Colonic mucosa (tissue), 4 donors: Measurements from ENCODE around the gene USH2A. TPM values are rescaled to one million over a fixed set of nuclear protein-coding genes. Genes with fewer than 3 reads are reported as not detected.

ENCODE experiments used
- DNase-seq: peaks from one replicate; pipeline ENCODE4 v3.0.0-alpha.2; 2020
- H3K27ac ChIP-seq: fragments of 200-600 bp; one replicate; pipeline ENCODE4 v1.8.0; 2021
- H3K27me3 ChIP-seq: fragments of 200-600 bp; one replicate; pipeline ENCODE4 v1.8.0; 2021
- H3K36me3 ChIP-seq: fragments of 200-600 bp; one replicate; pipeline ENCODE4 v1.8.0; 2021
- H3K4me1 ChIP-seq: fragments of 200-600 bp; one replicate; pipeline ENCODE4 v1.8.0; 2021; ENCODE audit warnings: mild to moderate bottlenecking
- H3K4me3 ChIP-seq: fragments of 200-600 bp; one replicate; pipeline ENCODE4 v1.8.0; 2021
- H3K9ac ChIP-seq, 2 donors: one replicate each; pipeline ENCODE4 v1.7.0; 2013; ENCODE audit warnings: control low read depth in 2 of 2, low read depth in 2 of 2, low read length in 2 of 2
- H3K9me3 ChIP-seq: fragments of 200-600 bp; one replicate; pipeline ENCODE4 v1.8.0; 2021
- CTCF ChIP-seq: fragments of 200-600 bp; IDR thresholded peaks from one replicate; pipeline ENCODE4 v1.8.0; 2022; ENCODE audit warnings: antibody characterized with exemption, mild to moderate bottlenecking
- intact Hi-C: fragments of 100-400 bp; cut with DNase I; formaldehyde crosslinking; loops from one replicate; pipeline ENCODE4 v1.14.1; 2022
- total RNA-seq, 2 donors: library from RNA; stranded (reverse); fragmentation: NEBNext Ultra II Directional in 1 of 2; extraction: Animal tissue kit (Norgen Biotek cat#: 25700) in 1 of 2; gene quantifications; one replicate each; pipeline ENCODE4 v1.2.1, GENCODE V29; 2021
- donor health status: healthy.
- donor health status: DM: no; HTN: no; CAD: no.
- donor health status: DM: no; HTN: no; CAD: no.

USH2A gene
- total RNA-seq, 2 donors from 2014 or later = 0.02 TPM; not detected in 1

GRCh38 chr1:216071262-216071661 is 352.0 kb downstream of the USH2A start:
- no peaks in the 10 kb centered on the region for H3K36me3 ChIP-seq
- no peak overlapping the region for H3K9ac ChIP-seq
- no peak for DNase-seq
- no peak overlapping the region for H3K27ac ChIP-seq
- no peaks in the 10 kb centered on the region for H3K9me3 ChIP-seq
- TF ChIP-seq CTCF = no peak
- intact Hi-C loops = no loop called here
- no peak overlapping the region for H3K4me3 ChIP-seq
- no peaks in the 10 kb centered on the region for H3K4me1 ChIP-seq
- no peaks in the 10 kb centered on the region for H3K27me3 ChIP-seq

- no peak for TF ChIP-seq CTCF
- no peaks in the 10 kb centered on the region for H3K36me3 ChIP-seq
- intact Hi-C loops = no loop called here
- H3K4me3 ChIP-seq = no peak overlapping the region
- no peaks in the 10 kb centered on the region for H3K27me3 ChIP-seq
- no peaks in the 10 kb centered on the region for H3K9me3 ChIP-seq
- no peak overlapping the region for H3K27ac ChIP-seq
- H3K9ac ChIP-seq = no peak overlapping the region
- DNase-seq = no peak
- H3K4me1 ChIP-seq = no peaks in the 10 kb centered on the region
These were observed 358.6 kb downstream of the USH2A start for GRCh38 chr1:216064643-216065042.

GRCh38 chr1:216057947-216058346 is 365.3 kb downstream of the USH2A start:
- TF ChIP-seq CTCF = no peak

GRCh38 chr1:216057063-216057462 is 366.2 kb downstream of the USH2A start:
- no peak overlapping the region for H3K9ac ChIP-seq
- no peaks in the 10 kb centered on the region for H3K9me3 ChIP-seq
- H3K36me3 ChIP-seq = no peaks in the 10 kb centered on the region
- H3K4me1 ChIP-seq = no peaks in the 10 kb centered on the region
- intact Hi-C loops = no loop called here
- no peak for DNase-seq
- no peak for TF ChIP-seq CTCF
- H3K27me3 ChIP-seq = no peaks in the 10 kb centered on the region
- no peak overlapping the region for H3K4me3 ChIP-seq
- no peak overlapping the region for H3K27ac ChIP-seq

More at GRCh38 chr1:216057947-216058346, 365.3 kb downstream of the USH2A start:
- Histone ChIP-seq H3K4me1 (no peaks in the 10 kb centered on the region), H3K36me3 (no peaks in the 10 kb centered on the region), H3K27ac (no peak overlapping the region), H3K9me3 (no peaks in the 10 kb centered on the region), H3K4me3 (no peak overlapping the region), H3K27me3 (no peaks in the 10 kb centered on the region), H3K9ac (no peak overlapping the region)
- intact Hi-C loops = no loop called here
- DNase-seq = no peak

- no peak for TF ChIP-seq CTCF
- Histone ChIP-seq H3K36me3 (no peaks in the 10 kb centered on the region), H3K4me3 (no peak overlapping the region), H3K9ac (no peak overlapping the region), H3K27ac (no peak overlapping the region), H3K27me3 (no peaks in the 10 kb centered on the region), H3K9me3 (no peaks in the 10 kb centered on the region), H3K4me1 (no peaks in the 10 kb centered on the region)
- no peak for DNase-seq
- intact Hi-C loops = no loop called here
These were observed 368.2 kb downstream of the USH2A start for GRCh38 chr1:216055004-216055403.

- Histone ChIP-seq H3K36me3 (no peaks in the 10 kb centered on the region), H3K4me3 (no peak overlapping the region), H3K9ac (no peak overlapping the region), H3K27ac (no peak overlapping the region), H3K27me3 (no peaks in the 10 kb centered on the region), H3K4me1 (no peaks in the 10 kb centered on the region), H3K9me3 (no peaks in the 10 kb centered on the region)
- TF ChIP-seq CTCF = no peak
- intact Hi-C loops = no loop called here
- DNase-seq = no peak
These were observed 368.6 kb downstream of the USH2A start for GRCh38 chr1:216054600-216054999.
